H1 (cell line): ENCODE results near the gene RGL3. TPM values are rescaled to one million over a fixed set of nuclear protein-coding genes. Genes with fewer than 3 reads are reported as not detected.

Experiments
- CTCF ChIA-PET: fragments of 300-600 bp; sonication (Branson Sonifier 250); formaldehyde crosslinking; loops from one replicate; lab custom pipeline; 2021; ENCODE audit not compliant: partially characterized antibody; lab: Charles Lee
- POLR2A ChIA-PET: fragments of 300-600 bp; sonication (Branson Sonifier 250); formaldehyde crosslinking; loops from one replicate; lab custom pipeline; 2021; ENCODE audit warnings: inconsistent platforms; ENCODE audit not compliant: partially characterized antibody; lab: Charles Lee
- DNase-seq, 2 experiments: peaks; one replicate each; pipeline versions ENCODE4 v3.0.0 to v3.0.0-alpha.2; 2010 to 2022; ENCODE audit warnings: low spot score in 2 of 2, low read depth in 1 of 2, mixed read lengths in 1 of 2
- FAIRE-seq: peaks from 2 replicates; lab custom pipeline; 2011; peaks lifted over from hg19 to GRCh38; lab: Jason Lieb, UNC
- H2AFZ ChIP-seq: 2 replicates; pipeline ENCODE4 v1.8.1; 2012; ENCODE audit warnings: low read length, inconsistent platforms
- H2AK5ac ChIP-seq: 2 replicates; pipeline ENCODE4 v1.6.1; 2013; ENCODE audit warnings: low read depth, low read length
- H2BK120ac ChIP-seq: replicated peaks from 2 replicates; pipeline ENCODE3; 2013; ENCODE audit warnings: low read depth, low read length, inconsistent platforms
- H2BK12ac ChIP-seq: 2 replicates; pipeline ENCODE4 v1.6.1; 2013; ENCODE audit warnings: low read depth, low read length
- H2BK15ac ChIP-seq: 2 replicates; pipeline ENCODE4 v1.6.1; 2013; ENCODE audit warnings: low read length
- H2BK20ac ChIP-seq: 2 replicates; pipeline ENCODE4 v1.6.1; 2013; ENCODE audit warnings: low read length
- H2BK5ac ChIP-seq: 2 replicates; pipeline ENCODE4 v1.6.1; 2013; ENCODE audit warnings: low read depth, low read length
- H3K14ac ChIP-seq: 2 replicates; pipeline ENCODE4 v1.6.1; 2013; ENCODE audit warnings: inconsistent platforms; ENCODE audit not compliant: insufficient read length
- H3K18ac ChIP-seq: 2 replicates; pipeline ENCODE4 v1.6.1; 2013; ENCODE audit warnings: low read length; ENCODE audit errors: extremely low read depth
- H3K23ac ChIP-seq: 2 replicates; pipeline ENCODE4 v1.6.1; 2013; ENCODE audit warnings: inconsistent platforms; ENCODE audit not compliant: insufficient read length
- H3K23me2 ChIP-seq: 2 replicates; pipeline ENCODE4 v1.6.1; 2013; ENCODE audit warnings: low read depth, low read length
- H3K27ac ChIP-seq: 2 replicates; pipeline ENCODE4 v1.6.1; 2011; ENCODE audit warnings: low read depth, low read length, inconsistent platforms
- H3K27me3 ChIP-seq, 4 experiments: replicated peaks in 1 of 4; 1 replicate in 1 of 4; 2 replicates in 3 of 4; pipeline versions ENCODE4 v1.6.1 to v1.8.1; 2011 to 2013; ENCODE audit warnings: low read length in 3 of 4, mild to moderate bottlenecking in 3 of 4, inconsistent platforms in 2 of 4, mixed read lengths in 2 of 4, moderate library complexity in 1 of 4; ENCODE audit not compliant: control insufficient read depth in 3 of 4, insufficient read depth in 3 of 4; ENCODE audit errors: extremely low read depth in 1 of 4
- H3K36me3 ChIP-seq, 4 experiments: 2 replicates each; pipeline versions ENCODE4 v1.6.1 to v1.8.1; 2011 to 2013; ENCODE audit warnings: mild to moderate bottlenecking in 4 of 4, low read length in 3 of 4, moderate library complexity in 2 of 4, control low read depth in 1 of 4, inconsistent platforms in 1 of 4; ENCODE audit not compliant: insufficient read depth in 4 of 4, control insufficient read depth in 2 of 4
- H3K4ac ChIP-seq: replicated peaks from 2 replicates; pipeline ENCODE3; 2013; ENCODE audit warnings: low read length, low read depth, mixed read lengths, inconsistent platforms; ENCODE audit not compliant: insufficient read length
- H3K4me1 ChIP-seq, 4 experiments: replicated peaks in 1 of 4; 1 replicate in 1 of 4; 2 replicates in 3 of 4; pipeline versions ENCODE4 v1.6.1 to v1.8.1; 2011 to 2013; ENCODE audit warnings: low read length in 3 of 4, inconsistent platforms in 2 of 4, mixed read lengths in 1 of 4; ENCODE audit not compliant: insufficient read depth in 4 of 4, control insufficient read depth in 3 of 4
- H3K4me2 ChIP-seq, 2 experiments: 2 replicates each; pipeline versions ENCODE4 v1.6.1 to v1.8.1; 2011 to 2013; ENCODE audit warnings: low read depth in 2 of 2, low read length in 2 of 2, control low read depth in 1 of 2, inconsistent platforms in 1 of 2, mild to moderate bottlenecking in 1 of 2; ENCODE audit not compliant: insufficient read depth in 1 of 2
- H3K4me3 ChIP-seq, 4 experiments: fragments of 200-600, 300-600 bp in 1 of 4; sonication (generic), shearing (Covaris generic), sonication (Bioruptor Twin) in 1 of 4; 2 replicates each; pipeline versions ENCODE4 v1.5.1 to v1.8.1; 2011 to 2016; ENCODE audit warnings: low read length in 4 of 4, low read depth in 3 of 4, control low read depth in 2 of 4, inconsistent platforms in 2 of 4, mild to moderate bottlenecking in 2 of 4, mixed read lengths in 1 of 4, moderate library complexity in 1 of 4; ENCODE audit not compliant: insufficient read depth in 2 of 4; ENCODE audit errors: extremely low read depth in 1 of 4
- H3K56ac ChIP-seq: replicated peaks from 2 replicates; pipeline ENCODE3; 2013; ENCODE audit warnings: low read depth, mild to moderate bottlenecking, mixed read lengths, low read length, inconsistent platforms; ENCODE audit not compliant: insufficient read length
- H3K79me1 ChIP-seq: 2 replicates; pipeline ENCODE4 v1.6.1; 2013; ENCODE audit warnings: low read depth, low read length, control low read depth
- H3K79me2 ChIP-seq, 2 experiments: 2 replicates each; pipeline versions ENCODE4 v1.6.1 to v1.8.1; 2012 to 2013; ENCODE audit warnings: low read length in 2 of 2, mild to moderate bottlenecking in 2 of 2, inconsistent platforms in 1 of 2; ENCODE audit not compliant: insufficient read depth in 2 of 2, control insufficient read depth in 1 of 2
- H3K9ac ChIP-seq, 4 experiments: replicated peaks in 1 of 4; 1 replicate in 1 of 4; 2 replicates in 3 of 4; pipeline versions ENCODE4 v1.6.1 to v1.8.1; 2011 to 2013; ENCODE audit warnings: low read depth in 3 of 4, low read length in 3 of 4, control low read depth in 2 of 4, mild to moderate bottlenecking in 2 of 4, moderate library complexity in 2 of 4, inconsistent platforms in 1 of 4; ENCODE audit errors: extremely low read depth in 1 of 4
- H3K9me3 ChIP-seq, 2 experiments: 2 replicates each; pipeline versions ENCODE4 v1.6.1 to v1.8.1; 2012 to 2013; ENCODE audit warnings: mild to moderate bottlenecking in 2 of 2, moderate library complexity in 2 of 2, control low read depth in 1 of 2, inconsistent platforms in 1 of 2, low read depth in 1 of 2, low read length in 1 of 2, mixed read lengths in 1 of 2; ENCODE audit not compliant: insufficient read depth in 2 of 2
- H4K20me1 ChIP-seq, 2 experiments: replicated peaks in 1 of 2; 2 replicates each; pipeline versions ENCODE3 to v1.8.1; 2011 to 2013; ENCODE audit warnings: inconsistent platforms in 2 of 2, low read length in 2 of 2, mild to moderate bottlenecking in 1 of 2; ENCODE audit not compliant: insufficient read depth in 2 of 2, control insufficient read depth in 1 of 2
- H4K5ac ChIP-seq: 2 replicates; pipeline ENCODE4 v1.6.1; 2013; ENCODE audit warnings: low read length, low read depth, mixed read lengths, inconsistent platforms; ENCODE audit not compliant: insufficient read length
- H4K8ac ChIP-seq: 2 replicates; pipeline ENCODE4 v1.8.0; 2013; ENCODE audit warnings: mild to moderate bottlenecking, moderate library complexity, low read length, inconsistent platforms; ENCODE audit not compliant: insufficient read depth; ENCODE audit errors: extremely low read depth
- H4K91ac ChIP-seq: replicated peaks from 2 replicates; pipeline ENCODE3; 2013; ENCODE audit warnings: low read length, mixed read lengths, inconsistent platforms; ENCODE audit not compliant: insufficient read length
- ASH2L ChIP-seq: fragments of 200-600, 300-600 bp; sonication (generic); IDR thresholded peaks from one replicate; pipeline ENCODE4 v1.7.1; 2017; ENCODE audit warnings: low read length
- CHD1 ChIP-seq: IDR thresholded peaks from 2 replicates; pipeline ENCODE4 v1.6.1; 2012; ENCODE audit warnings: low read depth, low read length, improper control_type of control experiment
- CHD2 ChIP-seq: IDR thresholded peaks from 2 replicates; pipeline ENCODE4 v1.6.1; 2012; ENCODE audit warnings: low read length, improper control_type of control experiment
- MAX ChIP-seq: IDR thresholded peaks from 2 replicates; pipeline ENCODE4 v1.6.1; 2012; ENCODE audit warnings: inconsistent platforms
- RAD21 ChIP-seq, 2 experiments: IDR thresholded peaks in 1 of 2; conservative IDR thresholded peaks in 1 of 2; 2 replicates each; pipeline ENCODE4 v1.6.1; 2011; ENCODE audit warnings: low read depth in 2 of 2, low read length in 2 of 2, improper control_type of control experiment in 1 of 2, inconsistent platforms in 1 of 2, mild to moderate bottlenecking in 1 of 2, moderate library complexity in 1 of 2
- SRF ChIP-seq: IDR thresholded peaks from 2 replicates; pipeline ENCODE4 v1.6.1; 2011; ENCODE audit warnings: mild to moderate bottlenecking, low read depth, low read length, moderate library complexity
- WGBS, 2 experiments: shearing (Covaris generic) in 1 of 2; methylation state at CpG; one replicate each; pipeline versions ENCODE4 v1.1.6 to v1.1.7; 2013 to 2015; ENCODE audit warnings: low lambda C conversion rate in 2 of 2, mixed read lengths in 2 of 2, inconsistent platforms in 1 of 2, low coverage in 1 of 2, missing lambda C conversion rate in 1 of 2; ENCODE audit not compliant: insufficient replicate concordance in 2 of 2, insufficient coverage in 1 of 2, insufficient read length in 1 of 2; ENCODE audit errors: extremely low coverage in 1 of 2, missing lambda C conversion rate in 1 of 2; 5-methylcytosine and 5-hydroxymethylcytosine counted together
- polyA plus RNA-seq, 7 experiments: library from polyadenylated mRNA; depleted of rRNA in 3 of 7; stranded (reverse) in 5 of 7; unstranded in 2 of 7; fragments of >200 nt in 5 of 7; fragments of 200-250 nt in 2 of 7; gene quantifications; 1 replicate in 5 of 7; 2 replicates in 1 of 7; 4 replicates in 1 of 7; pipeline versions ENCODE4 v1.2.1 to v1.2.3, GENCODE V29; 2011 to 2013; ENCODE audit warnings: missing spikeins in 2 of 7, mixed read lengths in 2 of 7
- total RNA-seq: library from RNA; stranded (reverse); fragmentation: NEBNext Ultra II Directional; extraction: Animal tissue kit (Norgen Biotek cat#: 25700); gene quantifications from 2 replicates; pipeline ENCODE4 v1.2.1, GENCODE V29; 2021
- TF ChIP-seq, protein P1 (sequence below): IDR thresholded peaks from 2 replicates; pipeline ENCODE4 v1.6.1; 2011; ENCODE audit warnings: low read depth, mild to moderate bottlenecking, low read length; ENCODE audit not compliant: insufficient read depth

The RGL3 gene
- total and polyA plus RNA-seq, 2 of the 8 experiments (the other 6 are each of a cell fraction or from before 2014, with no cell fraction given), result 36.9 to 40.9 TPM

GRCh38 chr19:11423791-11424181 is 4.7 kb upstream of the RGL3 start:
- ChIA-PET POLR2A (interaction anchor here (0.6 to 4.9 kb wide), 9 partner anchors 13 to 174 kb away, joined by 3 to 29 read pairs (median 4); partner anchors contain the start of genes EPOR and SWSAP1), CTCF (interaction anchor here (0.6 to 13.7 kb wide), 6 partner anchors 11 to 130 kb away, joined by 3 to 197 read pairs (median 4); partner anchors contain the start of genes EPOR, ODAD3, PRKCSH and SWSAP1)
- Histone ChIP-seq H4K5ac (no peak overlapping the region), H2BK20ac (no peak overlapping the region), H3K79me2 (no peaks in the 10 kb centered on the region), H3K4me1 (peaks cover 0 to 13% (median 10%) of the 10 kb centered on the region in 4 experiments; a peak in 5 of 7 replicates), H4K8ac (no peak overlapping the region), H3K4ac (no peak overlapping the region), H2BK15ac (peak overlapping the region; percentile 88; the same call in 1 of the 2 replicates), H3K18ac (no peak overlapping the region), H3K27me3 (peaks cover 2 to 28% (median 21%) of the 10 kb centered on the region in 4 experiments), H3K27ac (no peak overlapping the region), H3K36me3 (no peaks in the 10 kb centered on the region), H3K4me2 (peak overlapping the region in 1 of 2 experiments; percentile 90; a peak in 1 of 4 replicates), H3K23ac (no peak overlapping the region), H2BK12ac (peak overlapping the region; percentile 87; the same call in 1 of the 2 replicates), H3K9ac (no peak overlapping the region), H4K91ac (no peak overlapping the region), H3K9me3 (no peaks in the 10 kb centered on the region), H2BK5ac (no peak overlapping the region), H3K79me1 (peaks cover 3% of the 10 kb centered on the region; the same call in 1 of the 2 replicates), H2AFZ (no peak overlapping the region), H3K4me3 (no peak overlapping the region), H2BK120ac (no peak overlapping the region), H4K20me1 (no peaks in the 10 kb centered on the region), H2AK5ac (no peak overlapping the region), H3K14ac (no peak overlapping the region), H3K23me2 (peaks cover 23% of the 10 kb centered on the region), H3K56ac (no peak overlapping the region)
- 85% methylated on average over 14 of the region's 22 CpGs; no CpG with 5 or more reads in 1 of the 2 experiments for WGBS, 2 experiments
- FAIRE-seq (no peak), DNase-seq (peak in 1 of 2 experiments; percentile 49)
- no peak for TF ChIP-seq RAD21 (IDR thresholded peaks at IDR 0.05 in 1 of 2, conservative IDR thresholded peaks at IDR 0.05 in 1 of 2; ENCODE audit: low read depth in 2 of 2, low read length in 2 of 2)
- TF ChIP-seq SRF, result no peak
- TF ChIP-seq CHD2, result no peak
- no peak for TF ChIP-seq MAX
- TF ChIP-seq, protein P1, sequence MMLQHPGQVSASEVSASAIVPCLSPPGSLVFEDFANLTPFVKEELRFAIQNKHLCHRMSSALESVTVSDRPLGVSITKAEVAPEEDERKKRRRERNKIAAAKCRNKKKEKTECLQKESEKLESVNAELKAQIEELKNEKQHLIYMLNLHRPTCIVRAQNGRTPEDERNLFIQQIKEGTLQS, result no peak
- TF ChIP-seq CHD1, result no peak
- no peak for TF ChIP-seq ASH2L
